ENCODE measurements around the gene RABGAP1L.

GRCh38 chr1:174273190-174273589 is 113.9 kb downstream of the RABGAP1L start:
- TF ChIP-seq, protein P1, sequence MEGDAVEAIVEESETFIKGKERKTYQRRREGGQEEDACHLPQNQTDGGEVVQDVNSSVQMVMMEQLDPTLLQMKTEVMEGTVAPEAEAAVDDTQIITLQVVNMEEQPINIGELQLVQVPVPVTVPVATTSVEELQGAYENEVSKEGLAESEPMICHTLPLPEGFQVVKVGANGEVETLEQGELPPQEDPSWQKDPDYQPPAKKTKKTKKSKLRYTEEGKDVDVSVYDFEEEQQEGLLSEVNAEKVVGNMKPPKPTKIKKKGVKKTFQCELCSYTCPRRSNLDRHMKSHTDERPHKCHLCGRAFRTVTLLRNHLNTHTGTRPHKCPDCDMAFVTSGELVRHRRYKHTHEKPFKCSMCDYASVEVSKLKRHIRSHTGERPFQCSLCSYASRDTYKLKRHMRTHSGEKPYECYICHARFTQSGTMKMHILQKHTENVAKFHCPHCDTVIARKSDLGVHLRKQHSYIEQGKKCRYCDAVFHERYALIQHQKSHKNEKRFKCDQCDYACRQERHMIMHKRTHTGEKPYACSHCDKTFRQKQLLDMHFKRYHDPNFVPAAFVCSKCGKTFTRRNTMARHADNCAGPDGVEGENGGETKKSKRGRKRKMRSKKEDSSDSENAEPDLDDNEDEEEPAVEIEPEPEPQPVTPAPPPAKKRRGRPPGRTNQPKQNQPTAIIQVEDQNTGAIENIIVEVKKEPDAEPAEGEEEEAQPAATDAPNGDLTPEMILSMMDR (IDR thresholded peaks at IDR 0.05) = no peak
- TF ChIP-seq POLR2A (IDR thresholded peaks at IDR 0.05) (no peak), POLR2AphosphoS5 (IDR thresholded peaks at IDR 0.05) (no peak), EP300 (IDR thresholded peaks at IDR 0.05) (no peak)

All from gastroesophageal sphincter (tissue), 3 donors.